Astrocyte (in vitro differentiated cells and primary cell): Measurements from ENCODE around the gene MAML2. TPM values are rescaled to one million over a fixed set of nuclear protein-coding genes. Genes with fewer than 3 reads are reported as not detected.

Experiments
- DNase-seq: peaks from one replicate; pipeline ENCODE4 v3.0.0-alpha.2; 2010; ENCODE audit warnings: low read depth
- FAIRE-seq: peaks from 2 replicates; lab custom pipeline; 2011; peaks lifted over from hg19 to GRCh38; lab: Jason Lieb, UNC
- H2AFZ ChIP-seq: 2 replicates; pipeline ENCODE4 v1.6.0; 2012; ENCODE audit warnings: low read depth, low read length, inconsistent platforms
- H3K27ac ChIP-seq: 2 replicates; pipeline ENCODE4 v1.5.1; 2011; ENCODE audit warnings: low read depth, low read length, inconsistent platforms
- H3K27me3 ChIP-seq: 2 replicates; pipeline ENCODE4 v1.6.0; 2011; ENCODE audit warnings: low read length, inconsistent platforms; ENCODE audit not compliant: insufficient read depth
- H3K36me3 ChIP-seq: 2 replicates; pipeline ENCODE4 v1.5.1; 2011; ENCODE audit warnings: low read length, inconsistent platforms; ENCODE audit not compliant: insufficient read depth
- H3K4me1 ChIP-seq: 2 replicates; pipeline ENCODE4 v1.5.1; 2011; ENCODE audit warnings: low read length, inconsistent platforms; ENCODE audit not compliant: insufficient read depth
- H3K4me2 ChIP-seq: 2 replicates; pipeline ENCODE4 v1.6.0; 2012; ENCODE audit warnings: low read length, inconsistent platforms
- H3K4me3 ChIP-seq: 2 replicates; pipeline ENCODE4 v1.5.1; 2011; ENCODE audit warnings: low read depth, mild to moderate bottlenecking, low read length, inconsistent platforms; ENCODE audit not compliant: insufficient read depth
- H3K79me2 ChIP-seq: 2 replicates; pipeline ENCODE4 v1.6.0; 2012; ENCODE audit warnings: mild to moderate bottlenecking, low read length, inconsistent platforms; ENCODE audit not compliant: insufficient read depth
- H3K9ac ChIP-seq: 2 replicates; pipeline ENCODE4 v1.6.0; 2012; ENCODE audit warnings: mild to moderate bottlenecking, low read length, inconsistent platforms
- H3K9me3 ChIP-seq: 2 replicates; pipeline ENCODE4 v1.5.1; 2012; ENCODE audit warnings: low read depth, mild to moderate bottlenecking, low read length, inconsistent platforms; ENCODE audit not compliant: insufficient read depth
- H4K20me1 ChIP-seq: 2 replicates; pipeline ENCODE4 v1.6.0; 2012; ENCODE audit warnings: low read length, inconsistent platforms; ENCODE audit not compliant: insufficient read depth
- H3K27ac Mint-ChIP-seq: one replicate; pipeline ENCODE4 v1.8.0; 2021; ENCODE audit warnings: mild to moderate bottlenecking, mixed read lengths; ENCODE audit not compliant: unreplicated experiment
- H3K27me3 Mint-ChIP-seq: one replicate; pipeline ENCODE4 v1.8.0; 2021; ENCODE audit warnings: low read depth, mixed read lengths; ENCODE audit not compliant: unreplicated experiment
- H3K36me3 Mint-ChIP-seq: one replicate; pipeline ENCODE4 v1.8.0; 2021; ENCODE audit warnings: low read depth, mixed read lengths; ENCODE audit not compliant: unreplicated experiment
- H3K4me1 Mint-ChIP-seq: one replicate; pipeline ENCODE4 v1.8.0; 2021; ENCODE audit warnings: low read depth, mixed read lengths; ENCODE audit not compliant: unreplicated experiment
- H3K4me3 Mint-ChIP-seq: one replicate; pipeline ENCODE4 v1.8.0; 2021; ENCODE audit warnings: mild to moderate bottlenecking, moderate library complexity, mixed read lengths; ENCODE audit not compliant: unreplicated experiment
- H3K9me3 Mint-ChIP-seq: one replicate; pipeline ENCODE4 v1.8.0; 2021; ENCODE audit warnings: mild to moderate bottlenecking, mixed read lengths; ENCODE audit not compliant: unreplicated experiment
- CTCF ChIP-seq: IDR thresholded peaks from 2 replicates; pipeline ENCODE4 v1.5.1; 2011; ENCODE audit warnings: low read depth, mild to moderate bottlenecking, inconsistent platforms, low read length, moderate library complexity; ENCODE audit not compliant: insufficient read depth
- EZH2 ChIP-seq: IDR thresholded peaks from 2 replicates; pipeline ENCODE4 v1.6.1; 2012; ENCODE audit warnings: mild to moderate bottlenecking, low read length, inconsistent platforms; ENCODE audit not compliant: insufficient read depth
- total RNA-seq: library from RNA; stranded (reverse); gene quantifications from 2 replicates; pipeline ENCODE4 v1.2.1, GENCODE V29; 2021

Gene MAML2
- total RNA-seq, 1 donor from 2014 or later = 27.4 TPM

GRCh38 chr11:96309016-96309642 lies 33.9 kb downstream of the MAML2 start:
- Histone ChIP-seq H3K4me2 (peak overlapping the region; percentile 41), H3K36me3 (no peaks in the 10 kb centered on the region), H3K27me3 (no peaks in the 10 kb centered on the region), H4K20me1 (no peaks in the 10 kb centered on the region), H3K9ac (peak overlapping the region; percentile 53), H3K4me1 (peaks cover 76% of the 10 kb centered on the region), H3K27ac (peak overlapping the region; percentile 100), H2AFZ (no peak overlapping the region), H3K4me3 (no peak overlapping the region), H3K9me3 (no peaks in the 10 kb centered on the region), H3K79me2 (peaks cover 73% of the 10 kb centered on the region)
- no peak for TF ChIP-seq CTCF
- FAIRE-seq (peak; percentile 62), DNase-seq (peak; percentile 81)
- Mint-ChIP-seq H3K27me3 (no peaks in the 10 kb centered on the region), H3K27ac (peak overlapping the region; percentile 99), H3K36me3 (no peaks in the 10 kb centered on the region), H3K9me3 (no peaks in the 10 kb centered on the region), H3K4me1 (peaks cover 66% of the 10 kb centered on the region), H3K4me3 (peak overlapping the region; percentile 37)

- H3K9ac ChIP-seq = peak overlapping the region; percentile 94
- H3K36me3 ChIP-seq = no peaks in the 10 kb centered on the region
- peak overlapping the region; percentile 53 for H3K4me3 ChIP-seq
- no peaks in the 10 kb centered on the region for H3K9me3 ChIP-seq
- H3K27ac Mint-ChIP-seq = peak overlapping the region; percentile 99
- DNase-seq = peak; percentile 90
- H3K4me1 Mint-ChIP-seq = peaks cover 65% of the 10 kb centered on the region
- peak overlapping the region; percentile 100 for H3K27ac ChIP-seq
- H2AFZ ChIP-seq = no peak overlapping the region
- no peaks in the 10 kb centered on the region for H3K27me3 Mint-ChIP-seq
- peak overlapping the region; percentile 85 for H3K4me2 ChIP-seq
- H3K27me3 ChIP-seq = no peaks in the 10 kb centered on the region
- H3K4me3 Mint-ChIP-seq = peak overlapping the region; percentile 63
- H3K9me3 Mint-ChIP-seq = no peaks in the 10 kb centered on the region
- no peaks in the 10 kb centered on the region for H3K36me3 Mint-ChIP-seq
- no peaks in the 10 kb centered on the region for H4K20me1 ChIP-seq
- peaks cover 74% of the 10 kb centered on the region for H3K4me1 ChIP-seq
- no peak for TF ChIP-seq EZH2
- TF ChIP-seq CTCF = no peak
- FAIRE-seq = peak; percentile 91
- H3K79me2 ChIP-seq = peaks cover 68% of the 10 kb centered on the region
These were observed 35.2 kb downstream of the MAML2 start for GRCh38 chr11:96307776-96308140.

- Mint-ChIP-seq H3K4me1 (peaks cover 67% of the 10 kb centered on the region), H3K9me3 (no peaks in the 10 kb centered on the region), H3K27me3 (no peaks in the 10 kb centered on the region), H3K36me3 (no peaks in the 10 kb centered on the region), H3K4me3 (peak overlapping the region; percentile 67), H3K27ac (peak overlapping the region; percentile 99)
- Histone ChIP-seq H3K27me3 (no peaks in the 10 kb centered on the region), H3K9me3 (no peaks in the 10 kb centered on the region), H3K27ac (peak overlapping the region; percentile 100), H3K9ac (peak overlapping the region; percentile 94), H3K4me3 (peak overlapping the region; percentile 53), H3K4me2 (peak overlapping the region; percentile 85), H3K4me1 (peaks cover 80% of the 10 kb centered on the region), H3K36me3 (no peaks in the 10 kb centered on the region), H4K20me1 (peaks cover 5% of the 10 kb centered on the region), H2AFZ (no peak overlapping the region), H3K79me2 (peaks cover 68% of the 10 kb centered on the region)
- FAIRE-seq (peak; percentile 94), DNase-seq (peak; percentile 99)
- no peak for TF ChIP-seq CTCF
- TF ChIP-seq EZH2 = no peak
These were observed 35.8 kb downstream of the MAML2 start for GRCh38 chr11:96306933-96307775.
